Measurements from ENCODE around the gene PALB2.

DNA sequence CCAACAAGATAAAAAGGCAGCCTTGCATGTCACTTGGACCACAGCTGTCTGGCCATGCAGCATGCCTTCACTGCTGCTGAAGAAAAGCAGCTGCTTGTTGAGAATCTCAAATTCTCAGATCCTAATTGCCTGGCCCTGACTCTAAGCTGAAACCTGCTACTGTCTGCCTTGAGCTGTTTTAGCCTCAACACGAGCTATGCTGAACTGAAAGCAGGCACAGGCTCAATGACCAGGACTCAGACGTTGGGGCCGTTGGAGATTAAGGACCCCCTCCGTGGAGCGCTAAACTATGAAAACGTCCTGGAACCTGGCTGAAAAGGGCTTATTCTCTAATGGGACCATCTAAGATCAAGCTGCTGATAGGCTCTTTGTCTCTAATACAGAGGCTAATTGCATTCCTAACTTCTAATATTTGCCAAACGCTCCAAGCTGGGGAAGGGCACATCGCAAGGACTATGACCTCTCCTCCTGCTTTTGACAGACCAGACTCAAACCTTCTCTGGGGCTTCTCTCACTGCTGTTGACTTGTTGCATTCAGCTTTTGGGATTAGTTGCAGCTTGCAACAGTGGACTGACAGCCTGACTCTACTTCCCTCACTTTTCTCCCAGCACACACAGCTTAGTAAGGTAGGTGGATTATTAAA, 33.0 kb upstream of the PALB2 start:
- TF ChIP-seq, protein P1, sequence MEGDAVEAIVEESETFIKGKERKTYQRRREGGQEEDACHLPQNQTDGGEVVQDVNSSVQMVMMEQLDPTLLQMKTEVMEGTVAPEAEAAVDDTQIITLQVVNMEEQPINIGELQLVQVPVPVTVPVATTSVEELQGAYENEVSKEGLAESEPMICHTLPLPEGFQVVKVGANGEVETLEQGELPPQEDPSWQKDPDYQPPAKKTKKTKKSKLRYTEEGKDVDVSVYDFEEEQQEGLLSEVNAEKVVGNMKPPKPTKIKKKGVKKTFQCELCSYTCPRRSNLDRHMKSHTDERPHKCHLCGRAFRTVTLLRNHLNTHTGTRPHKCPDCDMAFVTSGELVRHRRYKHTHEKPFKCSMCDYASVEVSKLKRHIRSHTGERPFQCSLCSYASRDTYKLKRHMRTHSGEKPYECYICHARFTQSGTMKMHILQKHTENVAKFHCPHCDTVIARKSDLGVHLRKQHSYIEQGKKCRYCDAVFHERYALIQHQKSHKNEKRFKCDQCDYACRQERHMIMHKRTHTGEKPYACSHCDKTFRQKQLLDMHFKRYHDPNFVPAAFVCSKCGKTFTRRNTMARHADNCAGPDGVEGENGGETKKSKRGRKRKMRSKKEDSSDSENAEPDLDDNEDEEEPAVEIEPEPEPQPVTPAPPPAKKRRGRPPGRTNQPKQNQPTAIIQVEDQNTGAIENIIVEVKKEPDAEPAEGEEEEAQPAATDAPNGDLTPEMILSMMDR (conservative IDR thresholded peaks at IDR 0.05): no peak
- TF ChIP-seq EZH2 (IDR thresholded peaks at IDR 0.05; ENCODE audit: low read depth): no peak
